ENCODE results near the gene TIAM2. TPM values are rescaled to one million over a fixed set of nuclear protein-coding genes. Genes with fewer than 3 reads are reported as not detected.

The TIAM2 gene
- total RNA-seq, 2 donors from 2014 or later: 9.3 to 10.3 TPM

DNA sequence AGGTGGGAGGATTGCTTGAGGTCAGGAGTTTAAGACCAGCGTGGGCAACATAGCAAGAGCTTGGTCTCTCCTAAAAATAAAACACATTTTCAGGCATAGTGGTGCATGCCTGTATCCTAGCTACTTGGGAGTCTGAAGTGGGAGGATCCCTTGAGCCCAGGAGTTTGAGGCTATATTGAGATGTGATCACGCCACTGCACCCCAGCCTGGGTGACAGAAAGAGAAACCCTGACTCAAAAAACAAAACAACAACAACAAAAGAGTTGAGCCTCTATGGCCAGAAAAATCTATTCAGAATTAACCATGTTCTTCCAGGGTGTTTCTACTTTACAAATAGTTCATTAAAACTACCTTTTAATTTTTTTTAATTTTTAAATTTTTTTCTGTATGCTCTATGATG lies 60.6 kb downstream of the TIAM2 start:
- Histone ChIP-seq H3K27ac (no peak overlapping the region), H3K4me1 (no peaks in the 10 kb centered on the region), H3K4me3 (no peak overlapping the region), H3K9me3 (no peaks in the 10 kb centered on the region), H3K36me3 (no peaks in the 10 kb centered on the region), H3K27me3 (no peaks in the 10 kb centered on the region)
- DNase-seq (ENCODE audit: low spot score): no peak
- no peak for TF ChIP-seq CTCF (IDR thresholded peaks at IDR 0.05)

DNA sequence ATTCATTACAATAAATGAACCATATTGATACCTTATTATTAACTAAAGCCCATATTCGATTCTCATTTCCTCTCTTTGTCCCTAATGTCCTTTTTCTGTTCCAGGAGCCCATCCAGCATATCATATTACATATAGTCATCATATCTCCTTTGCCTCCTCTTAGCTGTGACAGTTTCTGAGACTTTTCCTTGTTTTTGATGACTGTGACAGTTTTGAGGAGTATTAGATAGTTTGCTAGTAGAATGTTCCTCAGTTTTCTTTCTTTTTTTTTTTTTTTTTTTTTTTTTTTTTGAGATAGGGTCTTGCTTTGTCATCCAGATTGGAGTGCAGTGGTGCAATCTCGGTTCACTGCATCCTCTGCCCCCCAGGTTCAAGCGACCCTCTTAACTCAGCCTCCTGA lies 61.6 kb downstream of the TIAM2 start:
- H3K27ac ChIP-seq: no peak overlapping the region
- TF ChIP-seq CTCF (IDR thresholded peaks at IDR 0.05): no peak
- no peaks in the 10 kb centered on the region for H3K4me1 ChIP-seq
- H3K4me3 ChIP-seq: no peak overlapping the region
- no peaks in the 10 kb centered on the region for H3K27me3 ChIP-seq
- no peaks in the 10 kb centered on the region for H3K36me3 ChIP-seq
- DNase-seq (ENCODE audit: low spot score): no peak
- H3K9me3 ChIP-seq: no peaks in the 10 kb centered on the region

- TF ChIP-seq CTCF (IDR thresholded peaks at IDR 0.05): no peak
- Histone ChIP-seq H3K36me3 (no peaks in the 10 kb centered on the region), H3K27ac (no peak overlapping the region), H3K4me3 (no peak overlapping the region), H3K27me3 (no peaks in the 10 kb centered on the region), H3K9me3 (no peaks in the 10 kb centered on the region), H3K4me1 (no peaks in the 10 kb centered on the region)
- DNase-seq (ENCODE audit: low spot score): no peak
These were observed 66.3 kb downstream of the TIAM2 start for GRCh38 chr6:155061381-155061780.

DNA sequence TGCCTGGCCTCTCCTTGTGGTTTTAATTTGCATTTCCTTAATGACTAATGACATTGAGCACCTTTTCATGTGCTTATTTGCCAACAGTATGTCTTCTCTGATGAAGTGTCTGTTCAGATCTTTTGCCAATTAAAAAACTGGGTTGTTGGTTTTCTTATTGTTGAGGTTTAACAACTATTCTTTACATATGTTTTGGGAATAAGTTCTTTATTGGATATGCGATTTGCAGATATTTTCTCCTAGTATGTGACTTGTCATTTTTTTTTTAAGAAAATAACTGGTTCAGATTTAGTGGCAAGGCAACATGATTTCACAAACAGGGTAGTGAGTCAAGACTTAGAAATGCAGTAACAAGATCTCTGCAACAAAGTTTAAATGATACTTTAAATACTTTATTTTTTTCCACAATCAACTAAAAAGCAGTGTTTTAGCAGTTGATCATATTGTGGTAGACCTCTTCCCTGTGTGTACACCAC lies 67.8 kb downstream of the TIAM2 start:
- H3K4me3 ChIP-seq: no peak overlapping the region
- no peaks in the 10 kb centered on the region for H3K27me3 ChIP-seq
- no peak for TF ChIP-seq CTCF (IDR thresholded peaks at IDR 0.05)
- no peaks in the 10 kb centered on the region for H3K9me3 ChIP-seq
- DNase-seq (ENCODE audit: low spot score): no peak
- no peak overlapping the region for H3K27ac ChIP-seq
- no peaks in the 10 kb centered on the region for H3K36me3 ChIP-seq
- H3K4me1 ChIP-seq: no peaks in the 10 kb centered on the region

DNA sequence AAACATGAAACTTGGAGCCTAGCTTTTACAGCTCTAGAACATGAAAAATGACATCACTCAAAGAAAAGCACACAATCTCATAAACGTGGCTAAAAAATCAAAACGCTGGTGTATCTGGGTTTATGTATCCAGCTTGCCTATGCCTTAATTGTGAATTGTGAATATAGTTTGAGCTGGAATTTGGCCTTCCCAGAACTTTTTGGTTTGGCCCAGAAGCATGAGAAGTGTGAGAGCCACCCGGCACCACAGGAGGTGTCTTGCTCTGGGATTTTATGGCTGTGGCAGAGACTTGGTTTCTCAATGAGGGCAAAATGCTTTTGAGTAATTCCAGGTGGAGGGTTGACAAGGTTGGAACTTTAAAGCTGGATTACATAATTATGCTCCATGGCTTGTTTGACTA lies 69.2 kb downstream of the TIAM2 start:
- TF ChIP-seq CTCF (IDR thresholded peaks at IDR 0.05): no peak
- Histone ChIP-seq H3K4me1 (no peaks in the 10 kb centered on the region), H3K36me3 (no peaks in the 10 kb centered on the region)

GRCh38 chr6:155066361-155066760 lies 71.2 kb downstream of the TIAM2 start:
- Histone ChIP-seq H3K4me1 (no peaks in the 10 kb centered on the region), H3K36me3 (no peaks in the 10 kb centered on the region)
- TF ChIP-seq CTCF (IDR thresholded peaks at IDR 0.05): no peak

More for the DNA sequence above, 69.2 kb downstream of the TIAM2 start:
- Histone ChIP-seq H3K27me3 (no peaks in the 10 kb centered on the region), H3K4me3 (no peak overlapping the region), H3K27ac (no peak overlapping the region), H3K9me3 (no peaks in the 10 kb centered on the region)
- DNase-seq (ENCODE audit: low spot score): no peak

More at GRCh38 chr6:155066361-155066760, 71.2 kb downstream of the TIAM2 start:
- H3K27ac ChIP-seq: no peak overlapping the region
- no peaks in the 10 kb centered on the region for H3K9me3 ChIP-seq
- H3K27me3 ChIP-seq: no peaks in the 10 kb centered on the region
- no peak for DNase-seq (ENCODE audit: low spot score)
- H3K4me3 ChIP-seq: no peak overlapping the region

All from right atrium auricular region (tissue), 2 donors.